Activated CD8-positive, alpha-beta memory T cell treated with anti-CD3 and anti-CD28 coated beads for 1 hour (primary cell): ENCODE measurements around the gene ADI1.
"Not testable (repeated sequence)": the region's sequence is repeated elsewhere in the genome, so short reads cannot be mapped to it uniquely, and the experiment has no call there.

Source experiments
- DNase-seq, 2 donors: peaks; one replicate each; pipeline ENCODE4 v3.0.0-alpha.2; 2020; ENCODE audit warnings: low read depth in 1 of 2; ENCODE audit errors: extremely low read depth in 1 of 2

ADI1 gene

GRCh38 chr2:3450385-3451010 is 68.8 kb downstream of the ADI1 start:
- no peak for DNase-seq

- DNase-seq = no peak
These were observed 69.4 kb downstream of the ADI1 start for GRCh38 chr2:3449936-3450335.

GRCh38 chr2:3449086-3449485 is 70.2 kb downstream of the ADI1 start:
- no peak for DNase-seq

- not testable (repeated sequence) for DNase-seq
These were observed 70.9 kb downstream of the ADI1 start for GRCh38 chr2:3448441-3448911.

GRCh38 chr2:3447789-3448317 is 71.5 kb downstream of the ADI1 start:
- DNase-seq = no peak
